HG02973 (cell line): ENCODE data around the gene WRAP73.
"Not testable (repeated sequence)": the region's sequence is repeated elsewhere in the genome, so short reads cannot be mapped to it uniquely, and the experiment has no call there.

Experiments
- ATAC-seq: cut with Tn5 transposase; IDR thresholded peaks from one replicate; pipeline ENCODE4 v1.9.1; 2021; ENCODE audit warnings: moderate library complexity; ENCODE audit not compliant: unreplicated experiment

WRAP73 gene

GRCh38 chr1:3631320-3632260 is 18.3 kb downstream of the WRAP73 start:
- ATAC-seq = no peak

- no peak for ATAC-seq
These were observed 19.0 kb downstream of the WRAP73 start for GRCh38 chr1:3630914-3631313.

GRCh38 chr1:3630161-3630611 is 19.7 kb downstream of the WRAP73 start:
- ATAC-seq = no peak

DNA sequence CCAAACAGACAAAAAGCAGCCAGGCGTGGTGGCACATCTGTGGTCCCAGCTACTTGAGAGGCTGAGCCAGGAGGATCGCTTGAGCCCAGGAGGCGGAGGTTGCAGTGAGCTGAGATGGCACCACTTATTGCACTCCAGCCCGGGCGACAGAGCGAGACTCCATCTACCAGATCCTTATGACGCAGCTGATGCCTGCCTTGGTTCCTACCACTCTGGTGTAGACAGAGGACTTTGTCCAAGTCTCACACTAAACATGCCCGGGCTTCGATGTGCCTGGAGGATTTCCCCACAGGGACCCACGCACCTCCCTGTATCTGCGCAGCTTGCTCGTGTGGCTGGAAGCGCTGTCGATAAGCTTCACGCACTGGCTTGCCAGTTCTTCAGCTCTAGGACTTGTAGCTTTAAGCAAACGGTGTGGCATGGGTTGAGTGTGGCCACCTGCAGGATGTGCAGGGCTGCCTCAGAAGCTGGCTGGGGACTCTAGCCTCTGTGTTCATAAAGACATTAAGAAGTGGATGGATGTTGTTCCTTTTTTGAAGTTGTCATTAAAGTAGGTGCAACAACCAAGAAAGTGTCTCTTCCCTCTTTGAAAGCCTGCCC is 20.2 kb downstream of the WRAP73 start:
- no peak for ATAC-seq

GRCh38 chr1:3628445-3628844 is 21.5 kb downstream of the WRAP73 start:
- no peak for ATAC-seq

DNA sequence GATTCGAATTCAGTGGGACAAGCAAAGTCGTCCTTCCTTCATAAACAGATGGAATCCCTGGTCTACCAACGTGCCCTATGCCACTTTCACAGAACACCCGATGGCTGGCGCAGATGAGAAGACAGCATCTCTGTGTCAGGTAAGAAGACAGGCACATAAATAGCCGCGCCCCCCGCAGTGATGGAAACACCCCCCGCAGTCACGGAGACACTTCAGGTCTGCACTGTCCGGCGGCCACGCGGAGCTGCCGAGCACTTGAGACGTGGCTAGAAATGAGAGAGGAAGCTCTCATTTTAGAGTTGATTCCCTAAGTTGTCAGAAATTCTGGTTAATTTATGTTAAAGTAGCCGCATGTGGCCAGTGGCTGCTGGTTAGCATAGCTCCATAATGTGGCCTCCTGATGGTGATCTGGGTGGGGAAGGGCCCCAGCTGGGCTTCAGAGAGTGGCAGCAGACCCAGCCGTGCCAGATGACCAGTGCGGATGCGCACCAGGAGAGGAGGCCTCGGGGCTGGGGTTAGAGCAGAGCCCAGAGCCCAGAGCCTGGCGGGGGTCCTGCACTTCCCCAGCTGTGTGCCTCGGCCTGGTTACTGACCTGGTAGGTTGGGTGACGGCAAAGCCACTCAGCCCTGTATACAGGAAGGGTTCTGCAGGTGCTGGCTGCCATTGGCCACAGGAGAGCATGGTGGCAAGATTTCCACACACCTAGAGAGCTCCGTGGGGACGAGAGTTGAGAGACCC is 22.2 kb downstream of the WRAP73 start:
- ATAC-seq = no peak

DNA sequence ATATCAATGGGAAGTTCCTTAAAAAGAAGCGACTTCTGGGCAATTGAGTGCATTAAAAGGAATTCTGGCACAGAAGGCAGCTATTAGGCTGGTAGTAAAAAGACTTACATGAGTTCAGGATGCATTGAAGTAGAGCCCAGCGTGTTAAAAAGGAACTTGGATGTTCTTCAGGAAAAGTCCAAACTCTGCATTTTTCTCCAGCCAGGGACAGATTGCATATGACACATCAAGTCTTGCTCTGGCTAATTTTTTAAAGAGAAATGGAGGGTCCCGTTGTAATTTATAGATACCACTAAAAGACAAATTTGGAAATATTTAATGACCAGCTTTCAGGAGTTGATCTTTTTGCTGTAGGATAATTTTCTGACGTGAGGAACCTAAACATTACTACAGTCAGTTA is 23.9 kb downstream of the WRAP73 start:
- no peak for ATAC-seq

DNA sequence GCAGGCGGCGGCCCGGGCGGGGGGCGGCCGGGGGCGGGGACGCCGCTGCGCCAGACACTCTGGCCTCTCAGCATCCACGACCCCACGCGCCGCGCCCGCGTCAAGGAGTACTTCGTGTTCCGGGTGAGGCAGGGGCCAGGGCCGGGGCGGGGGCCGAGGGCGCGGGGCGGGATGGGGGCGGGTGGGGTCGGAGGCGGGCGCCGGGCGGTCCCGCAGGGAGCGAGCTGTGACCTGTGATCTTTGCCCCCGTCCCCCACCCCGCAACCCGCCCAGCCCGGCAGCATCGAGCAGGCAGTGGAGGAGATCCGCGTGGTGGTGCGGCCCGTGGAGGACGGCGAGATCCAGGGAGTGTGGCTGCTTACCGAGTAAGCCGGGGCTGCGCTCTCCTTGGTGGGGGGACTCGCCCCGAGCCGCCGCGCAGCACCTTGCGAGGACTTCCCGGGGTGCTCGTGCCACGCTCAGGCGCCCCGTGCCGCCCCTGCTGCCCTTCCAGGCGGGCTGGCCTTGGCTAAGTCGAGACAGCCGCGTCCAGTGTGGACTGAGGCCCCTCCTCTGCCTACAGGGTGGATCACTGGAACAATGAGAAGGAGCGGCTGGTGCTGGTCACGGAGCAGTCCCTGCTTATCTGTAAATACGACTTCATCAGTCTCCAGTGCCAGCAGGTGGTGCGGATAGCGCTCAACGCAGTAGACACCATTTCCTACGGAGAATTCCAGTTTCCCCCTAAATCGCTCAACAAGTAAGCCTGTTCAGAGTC is 24.6 kb downstream of the WRAP73 start:
- peak; percentile 8 for ATAC-seq

GRCh38 chr1:3624200-3625136 is 25.4 kb downstream of the WRAP73 start, which contains the start of gene TPRG1L:
Gene TPRG1L (plus strand): TSS chr1:3625015. CDS start chr1:3625073, 58 bp downstream.
- ATAC-seq = peak; percentile 90

DNA sequence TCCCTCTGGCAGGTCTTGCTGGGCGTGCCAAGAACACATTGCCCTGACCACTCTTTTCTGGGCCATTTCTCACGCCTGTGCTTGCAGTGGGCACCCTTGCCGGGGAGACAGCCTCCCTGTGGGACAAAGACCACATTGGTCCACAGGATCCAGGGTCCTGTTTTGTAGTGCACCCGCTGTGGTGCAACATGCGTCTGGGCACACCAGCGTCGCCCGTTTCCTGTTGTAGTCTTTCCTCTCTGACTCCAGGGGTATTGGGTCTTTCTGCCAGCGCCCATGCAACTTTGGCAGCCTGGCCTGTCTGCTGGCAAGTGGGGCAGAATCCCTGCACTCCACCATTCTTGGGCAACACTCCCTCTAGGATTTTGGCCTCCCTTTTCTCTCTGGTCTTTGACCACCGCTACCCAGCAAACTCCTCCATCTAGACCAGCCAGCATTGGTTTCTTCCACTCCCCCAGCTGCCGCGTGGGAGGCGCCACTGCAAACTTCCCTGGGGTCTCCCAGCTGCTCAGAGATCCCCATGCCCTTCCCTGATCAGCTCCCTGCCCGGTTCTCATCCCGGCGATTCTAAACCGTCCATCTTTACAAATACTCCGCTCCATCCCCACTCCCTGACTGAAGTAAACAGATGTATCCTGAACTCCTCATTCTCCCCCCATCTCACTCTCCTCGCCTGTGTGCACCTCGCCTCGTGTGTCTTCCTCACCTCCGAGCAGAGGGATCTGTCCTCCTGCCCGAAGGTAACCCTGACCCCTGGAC is 26.3 kb downstream of the WRAP73 start:
- no peak for ATAC-seq

GRCh38 chr1:3622102-3622501 is 27.8 kb downstream of the WRAP73 start:
- not testable (repeated sequence) for ATAC-seq

GRCh38 chr1:3621151-3621671 is 28.7 kb downstream of the WRAP73 start:
- ATAC-seq = not testable (repeated sequence)

DNA sequence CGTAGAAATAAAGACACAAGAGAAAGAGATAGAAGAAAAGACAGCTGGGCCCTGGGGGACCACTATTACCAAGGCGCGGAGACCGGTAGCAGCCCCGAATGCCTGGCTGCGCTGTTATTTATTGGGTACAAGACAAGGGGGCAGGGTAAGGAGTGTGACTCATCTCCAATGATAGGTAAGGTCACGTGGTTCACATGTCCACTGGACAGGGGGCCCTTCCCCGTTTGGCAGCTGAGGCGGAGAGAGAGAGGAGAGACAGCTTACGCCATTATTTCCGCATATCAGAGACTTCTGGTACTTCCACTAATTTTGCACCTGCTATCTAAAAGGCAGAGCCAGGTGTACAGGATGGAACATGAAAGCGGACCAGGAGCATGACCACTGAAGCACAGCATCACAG is 29.2 kb downstream of the WRAP73 start:
- no peak for ATAC-seq

DNA sequence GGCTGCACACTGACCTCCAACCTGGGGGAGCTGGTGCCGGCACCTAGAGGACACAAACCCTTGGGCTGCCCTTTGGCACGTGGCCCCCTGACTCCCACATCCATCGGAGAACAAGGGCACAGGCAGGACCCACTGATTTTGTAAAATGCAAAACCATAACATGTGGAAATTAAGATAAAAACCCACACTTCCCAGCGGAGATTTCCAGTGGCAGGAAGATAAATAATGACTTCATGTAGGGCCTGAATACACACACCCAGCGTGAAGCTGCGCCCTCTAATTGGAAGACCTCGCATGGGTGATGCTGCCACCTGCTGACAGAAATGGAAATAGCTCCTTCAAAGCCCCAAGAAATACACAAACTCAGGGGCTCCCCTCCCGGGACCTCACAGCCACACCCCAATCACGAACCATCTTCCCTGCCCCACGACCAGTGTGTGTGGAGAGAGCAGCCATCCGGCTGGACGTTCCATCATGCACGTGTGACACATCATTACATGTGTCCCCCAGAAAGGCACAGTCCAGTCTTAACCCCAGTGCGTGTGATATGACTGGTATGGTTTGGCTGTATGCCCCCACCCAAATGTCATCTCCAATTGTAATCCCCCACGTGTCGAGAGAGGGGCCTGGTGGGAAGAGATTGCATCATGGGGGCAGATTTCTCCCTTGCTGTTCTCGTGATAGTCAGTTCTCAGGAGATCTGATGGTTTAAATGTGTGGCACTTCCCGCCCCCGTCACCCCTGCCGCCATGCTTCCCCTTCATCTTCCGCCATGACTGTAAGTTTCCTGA is 30.8 kb downstream of the WRAP73 start:
- no peak for ATAC-seq

- no peak for ATAC-seq
These were observed 31.4 kb downstream of the WRAP73 start for GRCh38 chr1:3618531-3618880.

DNA sequence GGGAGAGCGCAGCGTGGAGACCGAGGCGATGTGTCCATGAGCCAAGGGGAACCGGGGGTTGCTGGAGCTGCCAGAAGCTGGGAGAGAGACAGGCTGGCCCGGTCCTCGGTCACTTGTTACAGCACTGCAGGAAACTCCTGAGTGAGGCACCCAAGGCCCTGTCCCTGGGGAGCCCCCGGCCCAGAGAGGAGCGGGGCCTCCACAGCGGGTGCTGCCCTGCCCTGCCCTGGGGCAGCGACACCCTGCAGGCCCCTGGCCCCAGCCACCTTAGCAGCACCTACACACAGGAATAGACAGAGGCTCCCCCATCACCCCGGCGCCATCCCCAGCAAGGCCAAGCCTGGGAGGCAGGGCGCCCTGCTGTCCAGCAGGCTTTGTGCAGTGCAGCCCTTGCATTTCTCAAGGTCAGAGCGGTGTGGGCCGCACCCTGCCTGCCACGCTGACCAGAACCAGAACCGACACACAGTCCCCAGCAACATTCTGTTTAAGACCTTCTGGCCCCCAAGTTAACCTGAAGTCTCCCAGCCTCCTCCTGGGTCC is 32.0 kb downstream of the WRAP73 start:
- ATAC-seq = no peak

DNA sequence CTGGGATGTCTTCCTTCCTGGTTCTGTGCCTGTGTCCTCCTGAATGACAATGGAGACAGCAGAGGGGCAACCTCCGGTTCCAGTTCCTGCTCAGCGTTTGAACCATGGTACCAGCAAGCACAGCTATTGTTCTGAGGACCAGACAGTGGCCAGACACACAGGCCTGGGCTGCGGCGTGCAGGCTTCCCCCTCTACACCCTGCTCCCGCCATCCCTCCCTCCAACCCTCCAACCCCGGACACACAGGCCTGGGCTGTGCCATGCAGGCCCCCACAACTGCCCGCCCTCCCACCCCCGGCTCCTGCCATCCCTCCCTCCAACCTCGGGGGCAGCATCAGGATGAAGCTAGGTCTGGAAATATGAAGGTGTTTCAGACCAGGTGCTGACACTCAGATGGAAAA is 33.0 kb downstream of the WRAP73 start:
- no peak for ATAC-seq
